Endothelial cell of umbilical vein (primary cell): ENCODE data around the gene EDEM3. TPM values are rescaled to one million over a fixed set of nuclear protein-coding genes. Genes with fewer than 3 reads are reported as not detected.

Experiments
- BruUV-seq: library from RNA; stranded (reverse); fragments of 400-500 nt; replicated peaks from 2 replicates; lab custom pipeline; 2021; lab: Mats Ljungman, UMichigan
- CTCF ChIA-PET: fragments of 300-600, 350-600 bp; sonication (Branson Sonifier 250); formaldehyde crosslinking; loops from one replicate; lab custom pipeline; 2021; ENCODE audit warnings: antibody characterized with exemption, inconsistent platforms; lab: Charles Lee
- POLR2A ChIA-PET: fragments of 300-600, 350-600 bp; sonication (Branson Sonifier 250); formaldehyde crosslinking; loops from one replicate; lab custom pipeline; 2021; ENCODE audit warnings: antibody characterized with exemption, inconsistent platforms; lab: Charles Lee
- DNase-seq: peaks from one replicate; pipeline ENCODE4 v3.0.0-alpha.2; 2011; ENCODE audit warnings: low read depth, low spot score
- FAIRE-seq: peaks from 2 replicates; lab custom pipeline; 2011; peaks lifted over from hg19 to GRCh38; lab: Jason Lieb, UNC
- H2AFZ ChIP-seq: 2 replicates; pipeline ENCODE4 v1.6.0; 2012; ENCODE audit warnings: low read depth, low read length, control low read depth, inconsistent platforms
- H3K27ac ChIP-seq: 2 replicates; pipeline ENCODE4 v1.5.1; 2011; ENCODE audit warnings: low read depth, mild to moderate bottlenecking, control low read depth, low read length, moderate library complexity; ENCODE audit not compliant: insufficient read depth
- H3K27me3 ChIP-seq, 2 experiments: 2 replicates each; pipeline versions ENCODE4 v1.6.0 to v1.6.1; 2011; ENCODE audit warnings: low read length in 2 of 2, mixed read lengths in 1 of 2; ENCODE audit not compliant: control insufficient read depth in 2 of 2, insufficient read depth in 2 of 2
- H3K36me3 ChIP-seq, 2 experiments: 2 replicates in 1 of 2; 3 replicates in 1 of 2; pipeline ENCODE4 v1.5.1; 2011; ENCODE audit warnings: low read length in 2 of 2, mild to moderate bottlenecking in 1 of 2, moderate library complexity in 1 of 2; ENCODE audit not compliant: control insufficient read depth in 2 of 2, insufficient read depth in 2 of 2; ENCODE audit errors: extremely low read depth in 1 of 2
- H3K4me1 ChIP-seq: 3 replicates; pipeline ENCODE4 v1.5.1; 2011; ENCODE audit warnings: mild to moderate bottlenecking, low read length; ENCODE audit not compliant: control insufficient read depth, insufficient read depth; ENCODE audit errors: extremely low read depth
- H3K4me2 ChIP-seq: 2 replicates; pipeline ENCODE4 v1.6.1; 2011; ENCODE audit warnings: low read length, control low read depth, mixed read lengths; ENCODE audit not compliant: insufficient read depth
- H3K4me3 ChIP-seq, 3 experiments: fragments of 200-600 bp in 1 of 3; sonication (generic), shearing (Covaris generic) in 1 of 3; replicated peaks in 1 of 3; 2 replicates each; pipeline ENCODE4 v1.5.1; 2011 to 2016; ENCODE audit warnings: control low read depth in 3 of 3, low read length in 3 of 3, mild to moderate bottlenecking in 2 of 3, inconsistent platforms in 1 of 3, low read depth in 1 of 3, moderate library complexity in 1 of 3; ENCODE audit not compliant: insufficient read depth in 1 of 3
- H3K79me2 ChIP-seq: 2 replicates; pipeline ENCODE4 v1.6.0; 2012; ENCODE audit warnings: low read length, inconsistent platforms; ENCODE audit not compliant: control insufficient read depth, insufficient read depth
- H3K9ac ChIP-seq: replicated peaks from 2 replicates; pipeline ENCODE3; 2011; ENCODE audit warnings: low read length, control low read depth; ENCODE audit not compliant: insufficient read depth; ENCODE audit errors: extremely low read depth
- H3K9me1 ChIP-seq: replicated peaks from 3 replicates; pipeline ENCODE4 v1.6.0; 2011; ENCODE audit warnings: mild to moderate bottlenecking, low read length; ENCODE audit not compliant: control insufficient read depth, insufficient read depth; ENCODE audit errors: extremely low read depth
- H3K9me3 ChIP-seq: replicated peaks from 2 replicates; pipeline ENCODE4 v1.5.1; 2012; ENCODE audit warnings: low read length, inconsistent platforms; ENCODE audit not compliant: control insufficient read depth, insufficient read depth
- H4K20me1 ChIP-seq: replicated peaks from 2 replicates; pipeline ENCODE3; 2011; ENCODE audit warnings: mild to moderate bottlenecking, low read length; ENCODE audit not compliant: control insufficient read depth, insufficient read depth; ENCODE audit errors: extremely low read depth
- EZH2 ChIP-seq: IDR thresholded peaks from 2 replicates; pipeline ENCODE4 v1.6.1; 2012; ENCODE audit warnings: borderline replicate concordance, low read depth, mild to moderate bottlenecking, moderate library complexity, low read length, inconsistent platforms; ENCODE audit not compliant: severe bottlenecking
- FOS ChIP-seq: IDR thresholded peaks from 2 replicates; pipeline ENCODE4 v1.6.1; 2011; ENCODE audit warnings: mild to moderate bottlenecking, low read length, moderate library complexity, borderline replicate concordance; ENCODE audit not compliant: insufficient read depth
- GATA2 ChIP-seq: IDR thresholded peaks from 2 replicates; pipeline ENCODE4 v1.7.0; 2011; ENCODE audit warnings: low read depth, mild to moderate bottlenecking, moderate library complexity, mixed read lengths, low read length; ENCODE audit not compliant: insufficient read length, insufficient read depth
- JUN ChIP-seq: IDR thresholded peaks from 2 replicates; pipeline ENCODE4 v1.6.1; 2011; ENCODE audit warnings: borderline replicate concordance, low read depth; ENCODE audit not compliant: insufficient read length, insufficient read depth
- MAX ChIP-seq: IDR thresholded peaks from 2 replicates; pipeline ENCODE4 v1.6.1; 2011; ENCODE audit not compliant: insufficient read depth, insufficient read length
- MYC ChIP-seq: IDR thresholded peaks from one replicate; pipeline ENCODE4 v1.6.1; 2011; ENCODE audit warnings: mild to moderate bottlenecking, low read depth, low read length
- POLR2A ChIP-seq: IDR thresholded peaks from 2 replicates; pipeline ENCODE4 v1.6.1; 2012; ENCODE audit warnings: low read depth, mild to moderate bottlenecking, control low read depth, low read length
- POLR2AphosphoS5 ChIP-seq: IDR thresholded peaks from 2 replicates; pipeline ENCODE4 v1.6.1; 2012; ENCODE audit warnings: low read depth, mild to moderate bottlenecking, control low read depth, low read length, moderate library complexity; ENCODE audit not compliant: insufficient read depth
- dilution Hi-C: fragments of 300-500 bp; cut with MboI; formaldehyde crosslinking; loops from one replicate; pipeline ENCODE4 v1.15.0; 2019; ENCODE audit warnings: low sequenced_read_pairs; ENCODE audit not compliant: extremely low pct_ligation_motif_present
- intact Hi-C: fragments of 100-400 bp; cut with micrococcal nuclease; formaldehyde crosslinking; loops from one replicate; pipeline ENCODE4 v1.10.0; 2022
- polyA plus RNA-seq, 4 experiments: library from polyadenylated mRNA; depleted of rRNA in 3 of 4; stranded (reverse) in 3 of 4; unstranded in 1 of 4; fragments of >200 nt; gene quantifications; 2 replicates each; pipeline versions ENCODE4 v1.2.1 to v1.2.3, GENCODE V29; 2011 to 2012; ENCODE audit warnings: missing spikeins in 1 of 4
- total RNA-seq: library from RNA; stranded (reverse); gene quantifications from 2 replicates; pipeline ENCODE4 v1.2.3, GENCODE V29; 2021
- TF ChIP-seq, protein P1 (sequence below), 2 donors: IDR thresholded peaks; 1 replicate in 1 of 2; 2 replicates in 1 of 2; pipeline ENCODE4 v1.5.1; 2011; ENCODE audit warnings: low read length in 2 of 2, mild to moderate bottlenecking in 2 of 2, moderate library complexity in 2 of 2, control low read depth in 1 of 2, inconsistent platforms in 1 of 2, low read depth in 1 of 2; ENCODE audit not compliant: insufficient read depth in 1 of 2; ENCODE audit errors: extremely low read depth in 1 of 2

EDEM3 gene
- total and polyA plus RNA-seq, 2 donors (not counting 3 experiments of a cell fraction or from before 2014, with no cell fraction given) = 6.6 to 26.3 TPM

DNA sequence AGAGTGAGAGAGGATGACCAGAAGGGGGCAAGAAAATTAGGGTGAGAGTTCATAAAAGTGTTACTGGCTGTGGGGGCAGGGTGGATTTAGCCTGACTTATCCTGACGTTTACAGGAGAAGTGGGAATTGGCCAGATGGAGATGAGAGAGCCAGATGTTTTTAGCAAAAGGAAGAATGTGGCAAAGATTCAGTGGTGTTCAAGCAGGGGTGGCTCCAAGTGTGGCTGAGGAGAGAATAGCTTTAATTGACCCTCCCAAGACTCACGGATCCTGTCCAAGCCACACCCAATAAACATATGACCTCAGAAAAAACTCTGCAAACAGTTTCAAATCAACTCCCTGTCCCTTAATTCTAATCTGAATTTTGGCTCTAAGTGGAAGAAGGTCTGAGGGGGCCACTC is 35.2 kb upstream of the EDEM3 start:
- H3K9me1 ChIP-seq = no peaks in the 10 kb centered on the region
- no peak overlapping the region for H3K4me2 ChIP-seq
- no peaks in the 10 kb centered on the region for H3K36me3 ChIP-seq
- intact Hi-C loops (no loop called here), dilution Hi-C loops (no loop called here)
- BruUV-seq = no TSS peak
- H3K27ac ChIP-seq = no peak overlapping the region
- no peak for TF ChIP-seq POLR2AphosphoS5
- TF ChIP-seq FOS = no peak
- no peak for TF ChIP-seq EZH2
- TF ChIP-seq MYC = no peak
- TF ChIP-seq GATA2 = no peak
- TF ChIP-seq MAX = no peak
- TF ChIP-seq, protein P1, sequence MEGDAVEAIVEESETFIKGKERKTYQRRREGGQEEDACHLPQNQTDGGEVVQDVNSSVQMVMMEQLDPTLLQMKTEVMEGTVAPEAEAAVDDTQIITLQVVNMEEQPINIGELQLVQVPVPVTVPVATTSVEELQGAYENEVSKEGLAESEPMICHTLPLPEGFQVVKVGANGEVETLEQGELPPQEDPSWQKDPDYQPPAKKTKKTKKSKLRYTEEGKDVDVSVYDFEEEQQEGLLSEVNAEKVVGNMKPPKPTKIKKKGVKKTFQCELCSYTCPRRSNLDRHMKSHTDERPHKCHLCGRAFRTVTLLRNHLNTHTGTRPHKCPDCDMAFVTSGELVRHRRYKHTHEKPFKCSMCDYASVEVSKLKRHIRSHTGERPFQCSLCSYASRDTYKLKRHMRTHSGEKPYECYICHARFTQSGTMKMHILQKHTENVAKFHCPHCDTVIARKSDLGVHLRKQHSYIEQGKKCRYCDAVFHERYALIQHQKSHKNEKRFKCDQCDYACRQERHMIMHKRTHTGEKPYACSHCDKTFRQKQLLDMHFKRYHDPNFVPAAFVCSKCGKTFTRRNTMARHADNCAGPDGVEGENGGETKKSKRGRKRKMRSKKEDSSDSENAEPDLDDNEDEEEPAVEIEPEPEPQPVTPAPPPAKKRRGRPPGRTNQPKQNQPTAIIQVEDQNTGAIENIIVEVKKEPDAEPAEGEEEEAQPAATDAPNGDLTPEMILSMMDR (IDR thresholded peaks at IDR 0.05; ENCODE audit: extremely low read depth in 1 of 2, insufficient read depth in 1 of 2, low read depth in 1 of 2, low read length in 2 of 2) = no peak
- TF ChIP-seq POLR2A = no peak
- TF ChIP-seq JUN = no peak
- no peak overlapping the region for H3K9ac ChIP-seq
- H3K9me3 ChIP-seq = no peaks in the 10 kb centered on the region
- no peak overlapping the region for H3K4me3 ChIP-seq
- no peak overlapping the region for H2AFZ ChIP-seq
- ChIA-PET POLR2A (no interaction called here), CTCF (interaction anchor here (0.6 kb wide), 1 partner anchor 645 kb away, joined by 3 read pairs; no protein-coding TSS in a partner anchor)
- H4K20me1 ChIP-seq = no peaks in the 10 kb centered on the region
- FAIRE-seq (no peak), DNase-seq (no peak)
- no peaks in the 10 kb centered on the region for H3K27me3 ChIP-seq
- no peaks in the 10 kb centered on the region for H3K79me2 ChIP-seq
- peaks cover 22% of the 10 kb centered on the region for H3K4me1 ChIP-seq
